Astrocyte of the cerebellum (primary cell): ENCODE results near the gene LCNL1.
A peak's percentile ranks its signal among the peaks of the same experiment; 100 is the strongest.

ENCODE experiments used
- DNase-seq: peaks from one replicate; pipeline ENCODE4 v3.0.0-alpha.2; 2011; ENCODE audit warnings: low read depth
- H3K4me3 ChIP-seq: 2 replicates; pipeline ENCODE4 v1.5.1; 2011; ENCODE audit warnings: mild to moderate bottlenecking, low read depth, low read length, moderate library complexity
- CTCF ChIP-seq: IDR thresholded peaks from 2 replicates; pipeline ENCODE4 v1.5.1; 2012; ENCODE audit warnings: low read length, low read depth, moderate library complexity, mild to moderate bottlenecking; ENCODE audit errors: missing control alignments
- in situ Hi-C: cut with HindIII; loops from 2 replicates; pipeline ENCODE4 v1.10.0; 2017; ENCODE audit warnings: low sequenced_read_pairs

LCNL1 gene

DNA sequence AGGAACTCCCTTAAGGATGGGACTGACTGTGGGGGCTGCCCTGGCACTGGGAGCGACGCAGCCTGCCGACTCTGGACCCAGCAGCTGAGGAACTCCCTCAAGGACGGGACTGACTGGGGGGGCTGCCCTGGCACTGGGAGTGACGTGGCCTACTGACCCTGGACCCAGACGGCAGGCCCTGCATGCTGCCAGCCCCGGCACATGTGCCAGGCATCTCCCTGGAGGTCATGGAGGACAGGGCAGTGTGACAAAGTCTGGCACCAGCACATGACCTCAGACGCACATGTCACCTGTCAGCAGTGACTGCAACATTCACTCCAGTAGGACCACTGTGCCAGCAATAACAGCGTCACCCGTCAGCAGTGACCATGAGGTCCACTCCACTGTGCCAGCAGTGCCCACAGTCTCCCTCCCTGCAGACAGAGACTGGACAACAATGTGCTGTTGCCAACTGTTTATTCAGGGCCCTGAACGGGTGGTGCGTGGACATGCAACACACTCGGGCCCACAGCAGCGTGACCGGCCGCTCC is 42.7 kb upstream of the LCNL1 start:
- in situ Hi-C loops = no loop called here
- TF ChIP-seq CTCF = no peak
- H3K4me3 ChIP-seq = no peak overlapping the region
- DNase-seq = no peak

DNA sequence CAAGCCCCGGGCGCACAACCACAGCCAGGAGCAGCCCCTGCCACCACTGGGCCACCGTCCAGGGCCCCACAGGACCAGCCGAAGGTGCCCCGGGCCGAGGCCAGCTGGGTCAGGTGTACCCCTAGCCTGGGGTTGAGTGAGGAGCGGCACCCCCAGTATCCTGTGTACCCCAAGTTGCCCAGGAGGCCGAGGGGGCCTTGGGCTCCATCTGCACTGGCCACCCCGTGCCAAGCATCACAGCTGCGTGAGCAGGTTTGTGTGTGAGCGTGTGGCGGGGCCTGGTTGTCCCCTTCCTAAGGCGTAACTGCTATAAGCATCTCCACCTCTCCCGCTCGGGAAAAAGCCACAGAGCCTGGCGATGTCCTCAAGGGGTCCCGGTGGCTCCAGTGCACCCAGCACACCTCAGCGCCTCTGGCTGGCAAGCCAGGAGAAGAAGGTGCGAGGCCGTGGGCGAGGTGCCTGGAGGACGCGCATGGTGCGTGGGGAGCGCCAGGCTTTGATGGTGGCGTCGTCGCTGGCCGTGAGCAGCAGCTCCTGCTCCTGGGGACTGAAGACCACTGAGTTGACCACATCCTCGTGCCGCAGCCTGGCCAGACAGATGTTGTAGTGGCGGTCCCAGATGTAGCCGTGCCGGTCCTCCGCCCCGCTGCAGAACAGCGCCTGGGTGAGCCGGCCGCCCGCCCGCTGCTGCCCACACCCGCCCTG is 42.1 kb upstream of the LCNL1 start:
- TF ChIP-seq CTCF = no peak
- in situ Hi-C loops = no loop called here
- no peak for DNase-seq
- H3K4me3 ChIP-seq = no peak overlapping the region

DNA sequence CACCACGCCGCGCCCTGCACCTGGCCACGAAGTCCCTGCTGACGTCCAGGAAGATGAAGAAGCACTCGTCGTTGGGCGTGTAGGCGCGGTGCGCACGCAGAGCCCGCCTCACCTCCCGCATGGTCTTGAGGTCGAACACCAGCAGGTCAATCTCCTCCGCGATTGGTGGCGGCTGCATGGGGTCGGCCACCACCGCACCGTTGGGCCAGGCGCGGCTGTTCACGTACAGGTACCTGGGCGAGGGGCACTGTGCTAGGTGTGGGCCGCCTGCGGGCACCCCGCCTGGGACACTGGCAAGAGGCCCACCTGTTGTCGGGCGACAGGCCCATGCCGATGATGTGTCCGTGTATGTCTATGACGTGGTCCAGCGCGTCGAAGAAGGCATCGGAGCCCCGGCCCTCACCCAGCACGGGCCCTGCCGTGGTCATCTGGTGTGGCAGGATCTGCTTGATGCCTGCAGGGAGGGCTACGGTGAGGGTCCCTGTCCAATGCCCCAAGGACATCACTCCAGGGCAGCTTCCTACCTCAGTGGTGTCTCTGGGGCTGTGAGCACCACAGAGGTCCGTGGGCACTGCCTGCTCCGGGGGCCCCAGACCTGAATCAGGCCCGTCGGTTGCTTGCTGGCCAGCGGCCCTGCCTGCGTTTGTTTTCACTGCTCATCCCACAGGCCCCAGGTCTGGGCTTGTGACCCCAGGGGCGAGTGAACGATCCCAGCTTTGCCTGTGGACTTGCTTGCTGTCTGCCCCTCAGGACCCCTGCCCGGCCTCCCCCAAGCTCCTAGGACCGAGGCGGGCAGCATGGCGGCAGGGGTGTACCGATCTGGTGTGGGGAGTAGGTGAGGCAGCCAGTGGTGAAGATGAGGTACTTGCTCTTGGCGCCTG is 41.3 kb upstream of the LCNL1 start:
- TF ChIP-seq CTCF = no peak
- in situ Hi-C loops = no loop called here
- H3K4me3 ChIP-seq = no peak overlapping the region
- DNase-seq = no peak

- DNase-seq = no peak
- in situ Hi-C loops = no loop called here
- H3K4me3 ChIP-seq = no peak overlapping the region
- no peak for TF ChIP-seq CTCF
These were observed 40.5 kb upstream of the LCNL1 start for GRCh38 chr9:136942112-136942880.

- in situ Hi-C loops = no loop called here
- no peak for DNase-seq
- peak overlapping the region; percentile 75 for H3K4me3 ChIP-seq
- TF ChIP-seq CTCF = no peak
These were observed 39.9 kb upstream of the LCNL1 start for GRCh38 chr9:136942881-136943230.
